SH-SY5Y (cell line): ENCODE data around the gene MRPL4.

Experiments
- GATA2 ChIP-seq: IDR thresholded peaks from 2 replicates; pipeline ENCODE4 v1.6.1; 2011; ENCODE audit warnings: mild to moderate bottlenecking, low read depth, low read length
- GATA3 ChIP-seq: IDR thresholded peaks from 2 replicates; pipeline ENCODE4 v1.6.1; 2011; ENCODE audit warnings: low read depth, mild to moderate bottlenecking, low read length, moderate library complexity

DNA sequence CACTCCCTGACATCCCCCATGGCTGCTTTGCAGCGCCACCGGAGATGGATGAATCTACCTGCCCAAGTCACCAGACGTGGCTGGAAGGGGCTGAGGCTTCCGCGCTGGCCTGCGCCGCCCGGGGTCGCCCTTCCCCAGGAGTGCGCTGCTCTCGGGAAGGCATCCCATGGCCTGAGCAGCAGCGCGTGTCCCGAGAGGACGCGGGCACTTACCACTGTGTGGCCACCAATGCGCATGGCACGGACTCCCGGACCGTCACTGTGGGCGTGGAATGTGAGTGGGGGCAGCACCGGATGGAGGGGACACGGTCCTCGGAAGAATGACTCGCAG, 42.3 kb downstream of the MRPL4 start:
- TF ChIP-seq GATA2 (no peak), GATA3 (no peak)
